Activated CD8-positive, alpha-beta T cell treated with anti-CD3 and anti-CD28 coated beads for 36 hours (primary cell): ENCODE measurements around the gene MACROD2. TPM values are rescaled to one million over a fixed set of nuclear protein-coding genes. Genes with fewer than 3 reads are reported as not detected.

Source experiments
- ATAC-seq: fragments of 200-7000 bp; cut with Tn5 transposase; one replicate; pipeline ENCODE4 v1.10.0; 2021; ENCODE audit warnings: mild to moderate bottlenecking, moderate library complexity
- CTCF ChIA-PET: fragments of 350-600 bp; sonication (Branson Sonifier 250); formaldehyde crosslinking; loops from one replicate; lab custom pipeline; 2021; ENCODE audit warnings: antibody characterized with exemption; lab: Charles Lee
- POLR2A ChIA-PET: fragments of 350-600 bp; sonication (Branson Sonifier 250); formaldehyde crosslinking; loops from one replicate; lab custom pipeline; 2021; ENCODE audit warnings: antibody characterized with exemption; lab: Charles Lee
- DNase-seq: peaks from one replicate; pipeline ENCODE4 v3.0.0-alpha.2; 2020
- H3K27ac Mint-ChIP-seq: one replicate; pipeline ENCODE4 v1.8.0; 2021; ENCODE audit warnings: mild to moderate bottlenecking, mixed read lengths
- H3K27me3 Mint-ChIP-seq: one replicate; pipeline ENCODE4 v1.8.0; 2021; ENCODE audit warnings: mixed read lengths
- H3K36me3 Mint-ChIP-seq: one replicate; pipeline ENCODE4 v1.8.0; 2021; ENCODE audit warnings: low read depth, mixed read lengths
- H3K4me1 Mint-ChIP-seq: one replicate; pipeline ENCODE4 v1.8.0; 2021; ENCODE audit warnings: low read depth, mixed read lengths
- H3K4me3 Mint-ChIP-seq: one replicate; pipeline ENCODE4 v1.8.0; 2021; ENCODE audit warnings: mild to moderate bottlenecking, moderate library complexity, mixed read lengths
- H3K9me3 Mint-ChIP-seq: one replicate; pipeline ENCODE4 v1.8.0; 2021; ENCODE audit warnings: mixed read lengths
- CTCF ChIP-seq: fragments of 200-600 bp; IDR thresholded peaks from one replicate; pipeline ENCODE4 v1.8.0; 2022; ENCODE audit warnings: antibody characterized with exemption, mild to moderate bottlenecking
- intact Hi-C: fragments of 100-400 bp; cut with micrococcal nuclease; formaldehyde crosslinking; loops from one replicate; pipeline ENCODE4 v1.10.0; 2022
- total RNA-seq, 2 experiments: library from RNA; stranded (reverse); gene quantifications; one replicate each; pipeline ENCODE4 v1.2.3, GENCODE V29; 2021

The MACROD2 gene
- total RNA-seq, 2 experiments from 2014 or later: not detected

- no peaks in the 10 kb centered on the region for H3K4me1 Mint-ChIP-seq
- CTCF ChIA-PET: no interaction called here
- no peak for DNase-seq
- TF ChIP-seq CTCF: no peak
- intact Hi-C loops: no loop called here
- peaks cover 2% of the 10 kb centered on the region for H3K9me3 Mint-ChIP-seq
- H3K36me3 Mint-ChIP-seq: no peaks in the 10 kb centered on the region
- no peak overlapping the region for H3K4me3 Mint-ChIP-seq
- POLR2A ChIA-PET: no interaction called here
- no peaks in the 10 kb centered on the region for H3K27me3 Mint-ChIP-seq
- no peak for ATAC-seq
- no peak overlapping the region for H3K27ac Mint-ChIP-seq
Measured at GRCh38 chr20:14312001-14312400, 316.7 kb downstream of the MACROD2 start.

GRCh38 chr20:14313341-14314020, 318.2 kb downstream of the MACROD2 start:
- Mint-ChIP-seq H3K27ac (no peak overlapping the region), H3K36me3 (no peaks in the 10 kb centered on the region), H3K27me3 (no peaks in the 10 kb centered on the region), H3K4me3 (no peak overlapping the region), H3K4me1 (no peaks in the 10 kb centered on the region), H3K9me3 (peaks cover 2% of the 10 kb centered on the region)
- no peak for TF ChIP-seq CTCF
- intact Hi-C loops: no loop called here
- no peak for ATAC-seq
- DNase-seq: no peak
- ChIA-PET CTCF (no interaction called here), POLR2A (no interaction called here)

GRCh38 chr20:14319704-14320103, 324.4 kb downstream of the MACROD2 start:
- no peaks in the 10 kb centered on the region for H3K36me3 Mint-ChIP-seq
- ATAC-seq (no peak), DNase-seq (no peak)
- CTCF ChIA-PET: no interaction called here
- no peaks in the 10 kb centered on the region for H3K4me1 Mint-ChIP-seq
- POLR2A ChIA-PET: no interaction called here
- intact Hi-C loops: no loop called here
- H3K9me3 Mint-ChIP-seq: peaks cover 1% of the 10 kb centered on the region
- no peaks in the 10 kb centered on the region for H3K27me3 Mint-ChIP-seq
- TF ChIP-seq CTCF: no peak
- H3K4me3 Mint-ChIP-seq: no peak overlapping the region
- H3K27ac Mint-ChIP-seq: no peak overlapping the region

- H3K4me1 Mint-ChIP-seq: no peaks in the 10 kb centered on the region
- no peak overlapping the region for H3K27ac Mint-ChIP-seq
- intact Hi-C loops: no loop called here
- CTCF ChIA-PET: no interaction called here
- no peaks in the 10 kb centered on the region for H3K9me3 Mint-ChIP-seq
- H3K27me3 Mint-ChIP-seq: no peaks in the 10 kb centered on the region
- POLR2A ChIA-PET: no interaction called here
- TF ChIP-seq CTCF: no peak
- H3K36me3 Mint-ChIP-seq: no peaks in the 10 kb centered on the region
- DNase-seq (no peak), ATAC-seq (no peak)
- H3K4me3 Mint-ChIP-seq: no peak overlapping the region
Measured at GRCh38 chr20:14331646-14332045, 336.3 kb downstream of the MACROD2 start.

- intact Hi-C loops: no loop called here
- TF ChIP-seq CTCF: no peak
- no peak for DNase-seq
- ChIA-PET CTCF (no interaction called here), POLR2A (no interaction called here)
- Mint-ChIP-seq H3K4me1 (no peaks in the 10 kb centered on the region), H3K4me3 (no peak overlapping the region), H3K27ac (no peak overlapping the region), H3K27me3 (no peaks in the 10 kb centered on the region), H3K36me3 (no peaks in the 10 kb centered on the region), H3K9me3 (no peaks in the 10 kb centered on the region)
- ATAC-seq: no peak
Measured at GRCh38 chr20:14332866-14333265, 337.6 kb downstream of the MACROD2 start.
